ENCODE data around the gene NFX1. TPM values are rescaled to one million over a fixed set of nuclear protein-coding genes. Genes with fewer than 3 reads are reported as not detected.
A peak's percentile ranks its signal among the peaks of the same experiment; 100 is the strongest.

NFX1 gene
- total RNA-seq, 1 experiment from 2014 or later = 32.6 TPM

- TF ChIP-seq CTCF (IDR thresholded peaks at IDR 0.05; ENCODE audit: insufficient read depth in 1 of 2, low read depth in 1 of 2, low read length in 1 of 2, severe bottlenecking in 1 of 2, unreplicated experiment in 1 of 2) = peak; percentile 75 to 91
- Mint-ChIP-seq H3K27me3 (ENCODE audit: insufficient read depth, unreplicated experiment) (no peaks in the 10 kb centered on the region), H3K4me3 (ENCODE audit: unreplicated experiment) (no peak overlapping the region), H3K4me1 (ENCODE audit: low read depth, unreplicated experiment) (peaks cover 22% of the 10 kb centered on the region), H3K9me3 (ENCODE audit: unreplicated experiment) (no peaks in the 10 kb centered on the region), H3K36me3 (ENCODE audit: insufficient read depth, unreplicated experiment) (no peaks in the 10 kb centered on the region), H3K27ac (ENCODE audit: unreplicated experiment) (no peak overlapping the region)
- Histone ChIP-seq H3K36me3 (ENCODE audit: control insufficient read depth, insufficient read depth, low read length) (no peaks in the 10 kb centered on the region; the same call in none of the 2 replicates), H3K9me3 (no peaks in the 10 kb centered on the region), H3K27me3 (replicated peaks; ENCODE audit: control insufficient read depth, insufficient read depth, low read length) (no peaks in the 10 kb centered on the region), H3K4me1 (peaks cover 27% of the 10 kb centered on the region), H3K4me3 (ENCODE audit: low read depth, low read length) (no peak overlapping the region)
- CTCF ChIA-PET = interaction anchor here (0.5 to 2.8 kb wide), 18 partner anchors 10 to 298 kb away, joined by 3 to 36 read pairs (median 4); partner anchors contain the start of genes AQP3, AQP7, NOL6 and SMU1
- peak; percentile 82 to 84 for DNase-seq
- BruUV-seq (replicated peaks) = no TSS peak
- intact Hi-C loops (cut with micrococcal nuclease; ENCODE audit: unreplicated experiment) = loop anchor here (1.0 to 5.0 kb wide), 5 partner anchors 16 to 145 kb away; partner anchors contain the start of gene AQP3
- POLR2A ChIA-PET = interaction anchor here (0.6 to 1.2 kb wide), 3 partner anchors 84 to 128 kb away, joined by 3 to 7 read pairs (median 5); partner anchors contain the start of gene NOL6
Observed at GRCh38 chr9:33374634-33375237, 84.4 kb downstream of the NFX1 start.

DNA sequence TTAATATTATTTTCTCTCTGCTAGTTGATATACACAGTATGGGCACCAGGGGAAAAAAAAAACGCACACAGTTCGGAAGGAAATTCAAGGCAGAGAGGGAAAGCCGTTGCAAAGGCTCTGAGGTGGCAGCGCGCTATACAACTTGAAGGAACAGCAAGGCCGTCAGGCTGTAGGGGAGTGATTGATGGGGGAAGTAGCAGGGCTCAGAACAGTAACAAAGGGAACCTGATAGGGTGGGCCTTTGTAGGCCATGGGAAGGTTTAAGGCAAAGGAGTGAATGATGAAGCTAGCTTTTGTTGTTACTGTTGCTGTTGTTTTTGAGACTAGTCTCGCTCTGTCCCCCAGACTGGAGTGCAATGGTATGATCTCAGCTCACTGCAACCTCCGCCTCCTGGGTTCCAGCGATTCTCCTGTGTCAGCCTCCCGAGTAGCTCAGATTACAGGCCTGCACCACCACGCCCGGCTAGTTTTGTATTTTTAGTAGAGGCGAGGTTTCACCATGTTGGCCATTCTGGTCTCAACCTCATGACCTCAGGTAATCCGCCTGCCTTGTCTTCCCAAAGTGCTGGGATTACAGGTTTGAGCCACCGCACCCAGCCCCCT lies 85.0 kb downstream of the NFX1 start:
- BruUV-seq (replicated peaks) = no TSS peak
- no peaks in the 10 kb centered on the region for H3K27me3 Mint-ChIP-seq (ENCODE audit: insufficient read depth, unreplicated experiment)
- peak in 1 of 2 experiments; percentile 27 for DNase-seq
- no peak for TF ChIP-seq CTCF (IDR thresholded peaks at IDR 0.05; ENCODE audit: insufficient read depth in 1 of 2, low read depth in 1 of 2, low read length in 1 of 2, severe bottlenecking in 1 of 2, unreplicated experiment in 1 of 2)
- POLR2A ChIA-PET = interaction anchor here (0.6 to 1.2 kb wide), 3 partner anchors 84 to 127 kb away, joined by 3 to 7 read pairs (median 5); partner anchors contain the start of gene NOL6
- no peak overlapping the region for H3K27ac Mint-ChIP-seq (ENCODE audit: unreplicated experiment)
- Histone ChIP-seq H3K9me3 (no peaks in the 10 kb centered on the region), H3K27me3 (replicated peaks; ENCODE audit: control insufficient read depth, insufficient read depth, low read length) (no peaks in the 10 kb centered on the region), H3K36me3 (ENCODE audit: control insufficient read depth, insufficient read depth, low read length) (no peaks in the 10 kb centered on the region; the same call in none of the 2 replicates), H3K4me1 (peaks cover 27% of the 10 kb centered on the region), H3K4me3 (ENCODE audit: low read depth, low read length) (no peak overlapping the region)
- no peaks in the 10 kb centered on the region for H3K9me3 Mint-ChIP-seq (ENCODE audit: unreplicated experiment)
- no peak overlapping the region for H3K4me3 Mint-ChIP-seq (ENCODE audit: unreplicated experiment)
- peaks cover 22% of the 10 kb centered on the region for H3K4me1 Mint-ChIP-seq (ENCODE audit: low read depth, unreplicated experiment)
- CTCF ChIA-PET = interaction anchor here (0.5 to 2.8 kb wide), 14 partner anchors 11 to 299 kb away, joined by 3 to 36 read pairs (median 5); partner anchors contain the start of genes AQP3, AQP7, NOL6 and SMU1
- intact Hi-C loops (cut with micrococcal nuclease; ENCODE audit: unreplicated experiment) = loop anchor here (1.0 to 5.0 kb wide), 5 partner anchors 15 to 146 kb away; partner anchors contain the start of gene AQP3
- no peaks in the 10 kb centered on the region for H3K36me3 Mint-ChIP-seq (ENCODE audit: insufficient read depth, unreplicated experiment)

GRCh38 chr9:33375841-33376321 lies 85.6 kb downstream of the NFX1 start:
- H3K4me3 Mint-ChIP-seq (ENCODE audit: unreplicated experiment) = no peak overlapping the region
- intact Hi-C loops (cut with micrococcal nuclease; ENCODE audit: unreplicated experiment) = loop anchor here (1.0 to 5.0 kb wide), 5 partner anchors 15 to 147 kb away; partner anchors contain the start of gene AQP3
- no peaks in the 10 kb centered on the region for H3K27me3 Mint-ChIP-seq (ENCODE audit: insufficient read depth, unreplicated experiment)
- ChIA-PET CTCF (interaction anchor here (0.7 to 2.8 kb wide), 9 partner anchors 15 to 98 kb away, joined by 3 to 36 read pairs (median 12); partner anchors contain the start of genes AQP3 and NOL6), POLR2A (no interaction called here)
- H3K36me3 Mint-ChIP-seq (ENCODE audit: insufficient read depth, unreplicated experiment) = no peaks in the 10 kb centered on the region
- BruUV-seq (replicated peaks) = no TSS peak
- peak in 1 of 2 experiments; percentile 7 for DNase-seq
- peaks cover 22% of the 10 kb centered on the region for H3K4me1 Mint-ChIP-seq (ENCODE audit: low read depth, unreplicated experiment)
- H3K4me3 ChIP-seq (ENCODE audit: low read depth, low read length) = no peak overlapping the region
- H3K9me3 Mint-ChIP-seq (ENCODE audit: unreplicated experiment) = no peaks in the 10 kb centered on the region
- no peak for TF ChIP-seq CTCF (IDR thresholded peaks at IDR 0.05; ENCODE audit: insufficient read depth in 1 of 2, low read depth in 1 of 2, low read length in 1 of 2, severe bottlenecking in 1 of 2, unreplicated experiment in 1 of 2)
- H3K9me3 ChIP-seq = no peaks in the 10 kb centered on the region
- H3K36me3 ChIP-seq (ENCODE audit: control insufficient read depth, insufficient read depth, low read length) = no peaks in the 10 kb centered on the region; the same call in 1 of the 2 replicates
- no peaks in the 10 kb centered on the region for H3K27me3 ChIP-seq (replicated peaks; ENCODE audit: control insufficient read depth, insufficient read depth, low read length)
- H3K4me1 ChIP-seq = peaks cover 27% of the 10 kb centered on the region
- H3K27ac Mint-ChIP-seq (ENCODE audit: unreplicated experiment) = no peak overlapping the region
